Mesothelial cell of epicardium (in vitro differentiated cells): Measurements from ENCODE around the gene PPP2R3A. TPM values are rescaled to one million over a fixed set of nuclear protein-coding genes. Genes with fewer than 3 reads are reported as not detected.
"Not testable (repeated sequence)": the region's sequence is repeated elsewhere in the genome, so short reads cannot be mapped to it uniquely, and the experiment has no call there.

ENCODE experiments used
- DNase-seq, 2 experiments: peaks; one replicate each; pipeline ENCODE4 v3.0.0; 2021; ENCODE audit warnings: low spot score in 2 of 2; ENCODE audit not compliant: unreplicated experiment in 2 of 2
- H3K27ac Mint-ChIP-seq: 2 replicates; pipeline ENCODE4 v1.8.0; 2021; ENCODE audit warnings: mixed read lengths
- H3K27me3 Mint-ChIP-seq: 2 replicates; pipeline ENCODE4 v1.8.0; 2021; ENCODE audit warnings: low read depth, mixed read lengths
- H3K36me3 Mint-ChIP-seq: 2 replicates; pipeline ENCODE4 v1.8.0; 2021; ENCODE audit warnings: mixed read lengths
- H3K4me1 Mint-ChIP-seq: 2 replicates; pipeline ENCODE4 v1.8.0; 2021; ENCODE audit warnings: mixed read lengths
- H3K4me3 Mint-ChIP-seq: 2 replicates; pipeline ENCODE4 v1.8.0; 2021; ENCODE audit warnings: mild to moderate bottlenecking, moderate library complexity, mixed read lengths
- H3K9me3 Mint-ChIP-seq: 2 replicates; pipeline ENCODE4 v1.8.0; 2021; ENCODE audit warnings: mixed read lengths
- CTCF ChIP-seq: fragments of 200-600 bp; sonication (generic); IDR thresholded peaks from one replicate; pipeline ENCODE4 v1.5.0; 2021; ENCODE audit warnings: antibody characterized with exemption; ENCODE audit not compliant: unreplicated experiment
- total RNA-seq: library from RNA; stranded (reverse); gene quantifications from 3 replicates; pipeline ENCODE4 v1.2.1, GENCODE V29; 2021

The PPP2R3A gene
- total RNA-seq, 1 donor from 2014 or later: 18.7 TPM

- TF ChIP-seq CTCF: no peak
Observed at GRCh38 chr3:135930255-135930654, 35.3 kb upstream of the PPP2R3A start.

GRCh38 chr3:135935171-135935570 is 30.4 kb upstream of the PPP2R3A start:
- not testable (repeated sequence) for H3K27me3 Mint-ChIP-seq, DNase-seq, H3K4me3 Mint-ChIP-seq, H3K36me3 Mint-ChIP-seq, H3K27ac Mint-ChIP-seq, H3K4me1 Mint-ChIP-seq
- H3K9me3 Mint-ChIP-seq: peaks cover 22% of the 10 kb centered on the region

More at GRCh38 chr3:135930255-135930654, 35.3 kb upstream of the PPP2R3A start:
- Mint-ChIP-seq H3K36me3 (no peaks in the 10 kb centered on the region), H3K27ac (peak overlapping the region; percentile 32), H3K4me3 (no peak overlapping the region), H3K27me3 (no peaks in the 10 kb centered on the region), H3K9me3 (no peaks in the 10 kb centered on the region), H3K4me1 (peaks cover 26% of the 10 kb centered on the region)
- no peak for DNase-seq

- not testable (repeated sequence) for H3K36me3 Mint-ChIP-seq, H3K4me3 Mint-ChIP-seq, H3K27ac Mint-ChIP-seq, H3K27me3 Mint-ChIP-seq, H3K4me1 Mint-ChIP-seq, DNase-seq
- peaks cover 39% of the 10 kb centered on the region for H3K9me3 Mint-ChIP-seq
Observed at GRCh38 chr3:135937766-135938165, 27.8 kb upstream of the PPP2R3A start.

- DNase-seq: no peak
- Mint-ChIP-seq H3K9me3 (peaks cover 26% of the 10 kb centered on the region), H3K27me3 (peaks cover 3% of the 10 kb centered on the region), H3K4me1 (no peaks in the 10 kb centered on the region), H3K4me3 (no peak overlapping the region), H3K36me3 (no peaks in the 10 kb centered on the region), H3K27ac (no peak overlapping the region)
- no peak for TF ChIP-seq CTCF
Observed at GRCh38 chr3:135944831-135945230, 20.7 kb upstream of the PPP2R3A start.

- Mint-ChIP-seq H3K36me3 (no peaks in the 10 kb centered on the region), H3K4me3 (no peak overlapping the region), H3K27ac (no peak overlapping the region), H3K9me3 (peaks cover 16% of the 10 kb centered on the region), H3K27me3 (peaks cover 3% of the 10 kb centered on the region), H3K4me1 (no peaks in the 10 kb centered on the region)
- no peak for DNase-seq
- TF ChIP-seq CTCF: no peak
Observed at GRCh38 chr3:135950941-135951340, 14.6 kb upstream of the PPP2R3A start.

GRCh38 chr3:135964160-135964955 is 1.2 kb upstream of the PPP2R3A start:
- H3K27me3 Mint-ChIP-seq: no peaks in the 10 kb centered on the region
- peaks cover 19% of the 10 kb centered on the region for H3K9me3 Mint-ChIP-seq
- peak overlapping the region; percentile 76 for H3K4me3 Mint-ChIP-seq
- peaks cover 22% of the 10 kb centered on the region for H3K4me1 Mint-ChIP-seq
- DNase-seq: no peak
- no peak overlapping the region for H3K27ac Mint-ChIP-seq
- no peak for TF ChIP-seq CTCF
- H3K36me3 Mint-ChIP-seq: peaks cover 4% of the 10 kb centered on the region
